SK-N-MC (cell line): ENCODE data around the gene TMPRSS3.

ENCODE experiments used
- EZH2 ChIP-seq: fragments of 200-600 bp; sonication (generic); IDR thresholded peaks from one replicate; pipeline ENCODE4 v1.6.1; 2017; ENCODE audit warnings: antibody characterized with exemption
- POLR2AphosphoS5 ChIP-seq: IDR thresholded peaks from 2 replicates; pipeline ENCODE4 v1.6.1; 2012; ENCODE audit warnings: mild to moderate bottlenecking, low read depth, low read length, borderline replicate concordance

- TF ChIP-seq POLR2AphosphoS5: no peak
- no peak for TF ChIP-seq EZH2
Observed at GRCh38 chr21:42348762-42349161, 47.1 kb downstream of the TMPRSS3 start.
